Measurements from ENCODE around the gene MAPK8. TPM values are rescaled to one million over a fixed set of nuclear protein-coding genes. Genes with fewer than 3 reads are reported as not detected.

MAPK8 gene
- total RNA-seq, 1 donor from 2014 or later, result 42.3 TPM

DNA sequence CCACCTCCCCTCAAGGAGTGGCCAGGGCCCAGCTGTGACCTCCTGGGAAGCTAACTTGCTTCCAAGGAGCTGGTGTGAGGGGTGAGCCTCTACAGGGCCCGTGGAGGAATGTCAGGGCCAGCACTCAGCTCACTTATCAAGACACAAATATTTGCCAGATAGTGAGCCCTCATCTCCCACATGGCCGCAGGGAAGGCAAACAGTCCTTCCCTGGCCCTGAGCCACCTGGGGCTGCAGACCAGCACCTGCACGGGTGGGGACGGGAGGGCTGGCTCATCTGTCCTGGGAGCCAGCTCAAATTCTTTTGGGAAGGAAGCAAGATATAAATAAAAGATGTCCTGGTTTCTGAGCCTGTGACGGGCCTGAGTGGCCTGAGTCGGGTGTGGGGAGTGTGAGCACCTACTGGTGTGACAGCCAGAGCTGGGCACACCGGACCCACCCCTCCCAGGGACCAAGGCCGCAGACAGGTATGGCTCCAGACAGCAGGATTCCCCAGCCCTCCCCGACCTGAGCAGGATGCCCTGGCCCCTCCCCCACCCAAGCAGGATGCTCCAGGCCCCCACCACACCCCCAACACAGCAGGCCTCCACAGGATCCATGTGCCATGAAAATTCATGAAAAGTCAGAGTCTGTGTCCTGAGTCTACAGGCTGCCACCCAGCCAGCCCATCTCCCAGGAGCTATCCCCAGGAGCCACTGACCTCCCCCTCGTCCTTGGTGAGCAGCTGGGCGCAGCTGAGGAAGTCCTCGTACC, 148.0 kb downstream of the MAPK8 start:
- Histone ChIP-seq H3K4me1 (peaks cover 3% of the 10 kb centered on the region), H3K9me3 (no peaks in the 10 kb centered on the region), H3K4me3 (no peak overlapping the region), H3K27me3 (no peaks in the 10 kb centered on the region), H3K36me3 (no peaks in the 10 kb centered on the region), H3K27ac (no peak overlapping the region)
- peak; percentile 33 for ATAC-seq
- peak; percentile 64 for DNase-seq
- intact Hi-C loops (cut with DNase I), result no loop called here
- TF ChIP-seq CTCF (IDR thresholded peaks at IDR 0.05), result no peak

DNA sequence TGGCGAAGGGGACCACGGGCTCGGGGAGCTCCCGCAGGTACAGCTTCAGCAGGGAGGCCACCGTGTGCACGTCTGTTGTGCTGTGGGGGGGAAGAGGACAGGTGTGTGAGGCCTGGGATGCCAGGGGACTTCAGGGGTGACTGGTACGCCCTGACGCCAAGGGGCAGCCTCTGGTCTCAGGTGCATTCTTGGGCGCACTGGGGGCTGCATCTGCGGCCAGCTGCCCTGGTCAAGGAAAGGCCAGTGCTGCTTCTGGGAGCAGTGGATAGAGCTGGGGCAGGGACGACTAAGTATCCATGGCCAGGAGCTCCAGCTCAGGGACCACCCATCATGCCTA, 148.5 kb downstream of the MAPK8 start:
- intact Hi-C loops (cut with DNase I), result no loop called here
- ATAC-seq, result no peak
- Histone ChIP-seq H3K4me3 (no peak overlapping the region), H3K27ac (no peak overlapping the region), H3K4me1 (peaks cover 3% of the 10 kb centered on the region), H3K27me3 (no peaks in the 10 kb centered on the region), H3K9me3 (no peaks in the 10 kb centered on the region), H3K36me3 (no peaks in the 10 kb centered on the region)
- peak; percentile 51 for DNase-seq
- no peak for TF ChIP-seq CTCF (IDR thresholded peaks at IDR 0.05)

DNA sequence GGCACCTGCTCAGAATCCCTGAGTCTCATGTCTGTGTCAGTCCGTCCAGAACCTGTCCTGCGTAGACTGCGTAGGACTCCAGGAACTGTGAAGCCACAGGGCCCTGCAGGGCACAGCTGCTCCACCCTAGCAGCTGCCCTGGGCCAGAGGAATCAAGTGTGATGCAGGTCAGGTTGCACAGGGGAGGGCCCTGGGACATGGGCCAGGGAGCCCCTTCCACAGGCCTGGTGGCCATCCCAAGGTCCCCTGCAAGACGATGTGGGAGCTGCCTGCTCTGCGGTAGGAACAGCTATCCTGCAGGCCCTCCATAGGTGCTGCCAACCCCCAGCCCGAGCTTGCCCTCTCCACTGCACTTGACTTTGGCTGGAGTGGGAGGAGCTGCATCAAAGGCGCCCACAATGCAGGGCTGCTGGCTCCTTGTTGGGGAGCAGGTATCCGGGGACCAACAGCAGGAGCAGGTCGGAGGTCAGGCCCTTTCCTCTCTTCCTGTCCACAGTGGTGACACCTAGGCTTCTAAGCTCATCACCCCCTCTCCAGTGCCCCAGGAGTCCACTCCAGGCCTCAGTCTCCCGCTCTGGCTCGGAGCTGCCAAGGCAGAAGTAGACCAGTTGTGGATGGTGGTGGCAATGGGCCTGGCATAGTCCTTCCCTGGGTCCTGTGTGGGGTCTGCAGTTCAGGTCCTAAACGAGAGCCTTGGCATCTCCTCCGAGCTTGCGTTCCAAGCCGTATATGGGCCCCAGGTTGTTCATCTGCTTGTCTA, 149.1 kb downstream of the MAPK8 start:
- no peak for TF ChIP-seq CTCF (IDR thresholded peaks at IDR 0.05)
- no peak for ATAC-seq
- no peak overlapping the region for H3K4me3 ChIP-seq
- peak; percentile 54 for DNase-seq
- no peaks in the 10 kb centered on the region for H3K36me3 ChIP-seq
- no peaks in the 10 kb centered on the region for H3K9me3 ChIP-seq
- no peak overlapping the region for H3K27ac ChIP-seq
- H3K27me3 ChIP-seq, result no peaks in the 10 kb centered on the region
- intact Hi-C loops (cut with DNase I), result no loop called here
- peaks cover 3% of the 10 kb centered on the region for H3K4me1 ChIP-seq

DNA sequence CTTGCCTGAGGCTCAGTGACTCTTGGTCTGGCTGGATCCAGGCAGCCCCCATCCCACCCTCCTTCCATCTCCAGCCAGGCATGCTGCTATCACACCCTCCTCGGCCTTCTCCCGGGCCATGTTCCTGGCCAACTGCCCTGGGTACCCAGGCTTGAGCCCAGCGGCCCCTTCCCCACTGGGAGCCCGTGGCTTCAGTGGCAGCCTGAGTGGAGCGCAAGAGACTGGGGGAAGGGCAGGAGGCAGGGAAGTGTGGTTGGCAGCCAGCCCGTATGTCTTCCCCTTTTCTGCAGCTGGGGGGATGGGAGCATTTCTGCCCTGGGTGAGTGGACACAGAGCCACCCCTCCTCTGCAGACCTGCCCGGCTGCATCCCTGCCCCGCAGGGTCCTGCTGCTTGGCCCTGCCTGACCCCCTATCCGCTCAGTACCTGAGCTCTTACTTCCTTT, 149.9 kb downstream of the MAPK8 start:
- Histone ChIP-seq H3K36me3 (no peaks in the 10 kb centered on the region), H3K4me3 (no peak overlapping the region), H3K27me3 (no peaks in the 10 kb centered on the region), H3K9me3 (no peaks in the 10 kb centered on the region), H3K27ac (no peak overlapping the region), H3K4me1 (peaks cover 3% of the 10 kb centered on the region)
- intact Hi-C loops (cut with DNase I), result no loop called here
- DNase-seq (peak; percentile 76), ATAC-seq (peak; percentile 70)
- no peak for TF ChIP-seq CTCF (IDR thresholded peaks at IDR 0.05)

DNA sequence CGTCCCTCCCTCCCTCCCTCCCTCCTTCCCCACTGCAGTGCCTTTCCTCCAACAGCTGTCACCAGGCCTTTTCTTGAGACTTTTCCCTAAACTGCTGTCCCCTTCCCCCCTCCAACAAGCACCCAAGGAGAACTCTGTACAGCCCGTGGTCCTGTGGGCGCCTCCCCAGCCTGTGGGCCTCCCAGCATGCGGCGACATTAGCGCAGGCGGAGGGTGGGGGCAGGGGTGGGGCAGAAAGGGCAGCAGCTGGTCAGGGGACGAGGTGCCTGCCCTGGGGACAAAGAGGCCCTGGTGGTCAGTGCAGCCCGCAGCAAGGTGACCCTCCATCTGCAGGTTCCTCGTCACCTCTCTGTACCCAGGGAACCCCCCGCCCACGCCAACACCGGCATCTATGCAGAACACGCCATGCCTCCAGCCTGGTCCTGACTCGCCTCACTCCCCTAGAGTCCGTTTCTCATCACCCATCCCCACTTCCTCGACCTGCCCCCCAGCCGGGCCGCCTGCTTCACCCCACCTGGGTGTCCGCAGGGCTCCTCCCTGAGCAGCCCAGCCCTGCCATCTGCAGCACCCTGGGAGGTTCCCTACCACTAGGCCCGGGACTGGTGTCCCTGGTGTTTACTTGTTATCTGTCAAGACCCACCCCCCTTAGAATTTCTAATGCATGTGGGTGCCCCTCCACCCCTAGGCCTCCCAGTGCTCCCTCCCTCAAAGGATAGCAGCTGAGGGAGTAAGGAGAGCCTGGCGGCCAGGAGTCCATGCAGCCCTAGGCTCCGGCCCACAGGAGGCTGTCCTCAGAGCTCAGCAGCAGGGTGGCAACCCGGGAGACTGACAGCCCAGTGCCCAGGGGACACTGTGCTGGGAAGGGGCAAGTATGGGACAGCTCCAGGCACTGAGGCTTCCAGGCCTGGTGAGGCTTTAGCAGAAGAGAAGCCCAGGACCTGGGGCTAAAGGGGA, 150.6 kb downstream of the MAPK8 start:
- peak; percentile 58 for DNase-seq
- peaks cover 3% of the 10 kb centered on the region for H3K4me1 ChIP-seq
- H3K27ac ChIP-seq, result no peak overlapping the region
- no peaks in the 10 kb centered on the region for H3K27me3 ChIP-seq
- H3K9me3 ChIP-seq, result no peaks in the 10 kb centered on the region
- no peak for TF ChIP-seq CTCF (IDR thresholded peaks at IDR 0.05)
- intact Hi-C loops (cut with DNase I), result no loop called here
- ATAC-seq, result no peak
- no peaks in the 10 kb centered on the region for H3K36me3 ChIP-seq
- no peak overlapping the region for H3K4me3 ChIP-seq
